Measurements from ENCODE around the gene FNDC8.
"Not testable (repeated sequence)": the region's sequence is repeated elsewhere in the genome, so short reads cannot be mapped to it uniquely, and the experiment has no call there.

FNDC8 gene

GRCh38 chr17:35170968-35171771, 49.8 kb downstream of the FNDC8 start:
- no peaks in the 10 kb centered on the region for H3K79me2 ChIP-seq (ENCODE audit: control insufficient read depth, low read length)
- H3K36me3 ChIP-seq (ENCODE audit: control insufficient read depth, low read length) = no peaks in the 10 kb centered on the region
- H3K4me1 ChIP-seq (ENCODE audit: control insufficient read depth, low read length) = no peaks in the 10 kb centered on the region
- TF ChIP-seq EZH2phosphoT487 (IDR thresholded peaks at IDR 0.05; ENCODE audit: borderline replicate concordance, low read length) = no peak
- TF ChIP-seq CTCF (IDR thresholded peaks at IDR 0.05; ENCODE audit: low read depth, low read length, poor library complexity, severe bottlenecking) = no peak
- no peak overlapping the region for H3K4me2 ChIP-seq (ENCODE audit: low read length)
- H3K9me3 ChIP-seq (ENCODE audit: control insufficient read depth, insufficient read depth, low read length) = no peaks in the 10 kb centered on the region
- no peak overlapping the region for H3K4me3 ChIP-seq (ENCODE audit: low read length)
- H3K27ac ChIP-seq (ENCODE audit: low read depth, low read length) = no peak overlapping the region
- no peaks in the 10 kb centered on the region for H3K27me3 ChIP-seq (ENCODE audit: control insufficient read depth, low read length)
- no peaks in the 10 kb centered on the region for H4K20me1 ChIP-seq (ENCODE audit: control insufficient read depth, insufficient read depth, low read depth, low read length)
- H3F3A ChIP-seq (ENCODE audit: control insufficient read depth, insufficient read depth) = no peaks in the 10 kb centered on the region
- no peaks in the 10 kb centered on the region for H3K9me2 ChIP-seq (replicated peaks; ENCODE audit: control insufficient read depth, low read length)

- H3K27ac ChIP-seq (ENCODE audit: low read depth, low read length) = no peak overlapping the region
- H3K4me3 ChIP-seq (ENCODE audit: low read length) = no peak overlapping the region
- TF ChIP-seq CTCF (IDR thresholded peaks at IDR 0.05; ENCODE audit: low read depth, low read length, poor library complexity, severe bottlenecking) (no peak), EZH2phosphoT487 (IDR thresholded peaks at IDR 0.05; ENCODE audit: borderline replicate concordance, low read length) (no peak)
- no peaks in the 10 kb centered on the region for H3K9me2 ChIP-seq (replicated peaks; ENCODE audit: control insufficient read depth, low read length)
- H3K9me3 ChIP-seq (ENCODE audit: control insufficient read depth, insufficient read depth, low read length) = no peaks in the 10 kb centered on the region
- no peaks in the 10 kb centered on the region for H3K4me1 ChIP-seq (ENCODE audit: control insufficient read depth, low read length)
- no peak overlapping the region for H3K4me2 ChIP-seq (ENCODE audit: low read length)
- H4K20me1 ChIP-seq (ENCODE audit: control insufficient read depth, insufficient read depth, low read depth, low read length) = no peaks in the 10 kb centered on the region
- no peaks in the 10 kb centered on the region for H3K79me2 ChIP-seq (ENCODE audit: control insufficient read depth, low read length)
- H3K36me3 ChIP-seq (ENCODE audit: control insufficient read depth, low read length) = no peaks in the 10 kb centered on the region
- H3K27me3 ChIP-seq (ENCODE audit: control insufficient read depth, low read length) = no peaks in the 10 kb centered on the region
- no peaks in the 10 kb centered on the region for H3F3A ChIP-seq (ENCODE audit: control insufficient read depth, insufficient read depth)
Observed at GRCh38 chr17:35171834-35172233, 50.4 kb downstream of the FNDC8 start.

GRCh38 chr17:35172321-35172720, 50.9 kb downstream of the FNDC8 start:
- H3K9me3 ChIP-seq (ENCODE audit: control insufficient read depth, insufficient read depth, low read length); H3K36me3 ChIP-seq (ENCODE audit: control insufficient read depth, low read length); H3K27ac ChIP-seq (ENCODE audit: low read depth, low read length); H3K9me2 ChIP-seq (replicated peaks; ENCODE audit: control insufficient read depth, low read length); H3F3A ChIP-seq (ENCODE audit: control insufficient read depth, insufficient read depth); H3K4me1 ChIP-seq (ENCODE audit: control insufficient read depth, low read length); H3K27me3 ChIP-seq (ENCODE audit: control insufficient read depth, low read length); H3K4me2 ChIP-seq (ENCODE audit: low read length); H4K20me1 ChIP-seq (ENCODE audit: control insufficient read depth, insufficient read depth, low read depth, low read length); H3K79me2 ChIP-seq (ENCODE audit: control insufficient read depth, low read length); H3K4me3 ChIP-seq (ENCODE audit: low read length): not testable (repeated sequence)

GRCh38 chr17:35174835-35175334, 53.5 kb downstream of the FNDC8 start:
- Histone ChIP-seq H3K4me3 (ENCODE audit: low read length) (no peak overlapping the region), H3K79me2 (ENCODE audit: control insufficient read depth, low read length) (no peaks in the 10 kb centered on the region), H3K9me3 (ENCODE audit: control insufficient read depth, insufficient read depth, low read length) (no peaks in the 10 kb centered on the region), H3K4me2 (ENCODE audit: low read length) (no peak overlapping the region), H4K20me1 (ENCODE audit: control insufficient read depth, insufficient read depth, low read depth, low read length) (no peaks in the 10 kb centered on the region), H3K4me1 (ENCODE audit: control insufficient read depth, low read length) (no peaks in the 10 kb centered on the region), H3K27ac (ENCODE audit: low read depth, low read length) (no peak overlapping the region), H3K9me2 (replicated peaks; ENCODE audit: control insufficient read depth, low read length) (no peaks in the 10 kb centered on the region), H3K27me3 (ENCODE audit: control insufficient read depth, low read length) (no peaks in the 10 kb centered on the region), H3F3A (ENCODE audit: control insufficient read depth, insufficient read depth) (no peaks in the 10 kb centered on the region), H3K36me3 (ENCODE audit: control insufficient read depth, low read length) (no peaks in the 10 kb centered on the region)
- TF ChIP-seq EZH2phosphoT487 (IDR thresholded peaks at IDR 0.05; ENCODE audit: borderline replicate concordance, low read length) (no peak), CTCF (IDR thresholded peaks at IDR 0.05; ENCODE audit: low read depth, low read length, poor library complexity, severe bottlenecking) (no peak)
